ENCODE results near the gene UBE2L5.

UBE2L5 gene

DNA sequence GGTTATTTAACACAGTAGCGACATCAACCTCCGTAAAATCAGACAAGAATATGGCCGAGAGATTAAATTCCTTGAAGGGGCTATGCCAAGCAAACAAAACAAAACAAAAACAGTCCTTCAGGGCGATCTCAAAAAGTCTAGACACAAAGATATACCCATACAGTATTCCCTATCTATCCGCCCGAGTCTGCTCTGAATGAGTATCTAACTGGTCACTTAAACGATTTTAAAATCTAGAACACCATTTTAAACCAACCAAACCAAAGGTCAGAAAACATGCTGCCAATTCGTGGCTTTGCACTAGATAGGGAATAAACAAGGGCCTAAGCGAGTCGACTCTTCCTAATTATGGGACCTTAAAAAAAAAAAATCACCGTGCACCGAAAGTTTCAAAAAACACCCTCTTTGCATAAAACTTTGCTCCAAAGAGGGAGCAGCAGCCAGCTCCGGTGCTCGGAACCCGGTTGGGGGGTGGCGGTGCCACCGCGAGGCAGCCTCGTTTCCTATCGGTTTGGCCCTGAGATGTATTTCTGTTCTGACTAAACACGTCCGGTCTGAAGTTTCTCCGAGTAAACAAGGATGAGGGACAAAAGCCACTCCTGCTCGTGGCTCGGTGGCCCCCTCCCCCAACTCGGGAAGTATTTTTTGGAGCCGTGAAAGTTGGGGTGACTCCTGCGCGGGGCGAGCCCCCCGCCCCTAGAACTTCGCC lies 41.6 kb downstream of the UBE2L5 start:
- H3K4me3 ChIP-seq (ENCODE audit: low read depth, low read length): peak overlapping the region; percentile 56
- TF ChIP-seq, protein P1, sequence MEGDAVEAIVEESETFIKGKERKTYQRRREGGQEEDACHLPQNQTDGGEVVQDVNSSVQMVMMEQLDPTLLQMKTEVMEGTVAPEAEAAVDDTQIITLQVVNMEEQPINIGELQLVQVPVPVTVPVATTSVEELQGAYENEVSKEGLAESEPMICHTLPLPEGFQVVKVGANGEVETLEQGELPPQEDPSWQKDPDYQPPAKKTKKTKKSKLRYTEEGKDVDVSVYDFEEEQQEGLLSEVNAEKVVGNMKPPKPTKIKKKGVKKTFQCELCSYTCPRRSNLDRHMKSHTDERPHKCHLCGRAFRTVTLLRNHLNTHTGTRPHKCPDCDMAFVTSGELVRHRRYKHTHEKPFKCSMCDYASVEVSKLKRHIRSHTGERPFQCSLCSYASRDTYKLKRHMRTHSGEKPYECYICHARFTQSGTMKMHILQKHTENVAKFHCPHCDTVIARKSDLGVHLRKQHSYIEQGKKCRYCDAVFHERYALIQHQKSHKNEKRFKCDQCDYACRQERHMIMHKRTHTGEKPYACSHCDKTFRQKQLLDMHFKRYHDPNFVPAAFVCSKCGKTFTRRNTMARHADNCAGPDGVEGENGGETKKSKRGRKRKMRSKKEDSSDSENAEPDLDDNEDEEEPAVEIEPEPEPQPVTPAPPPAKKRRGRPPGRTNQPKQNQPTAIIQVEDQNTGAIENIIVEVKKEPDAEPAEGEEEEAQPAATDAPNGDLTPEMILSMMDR (IDR thresholded peaks at IDR 0.05; ENCODE audit: low read depth, low read length, missing control alignments): no peak
- DNase-seq (ENCODE audit: low read depth): peak; percentile 83

DNA sequence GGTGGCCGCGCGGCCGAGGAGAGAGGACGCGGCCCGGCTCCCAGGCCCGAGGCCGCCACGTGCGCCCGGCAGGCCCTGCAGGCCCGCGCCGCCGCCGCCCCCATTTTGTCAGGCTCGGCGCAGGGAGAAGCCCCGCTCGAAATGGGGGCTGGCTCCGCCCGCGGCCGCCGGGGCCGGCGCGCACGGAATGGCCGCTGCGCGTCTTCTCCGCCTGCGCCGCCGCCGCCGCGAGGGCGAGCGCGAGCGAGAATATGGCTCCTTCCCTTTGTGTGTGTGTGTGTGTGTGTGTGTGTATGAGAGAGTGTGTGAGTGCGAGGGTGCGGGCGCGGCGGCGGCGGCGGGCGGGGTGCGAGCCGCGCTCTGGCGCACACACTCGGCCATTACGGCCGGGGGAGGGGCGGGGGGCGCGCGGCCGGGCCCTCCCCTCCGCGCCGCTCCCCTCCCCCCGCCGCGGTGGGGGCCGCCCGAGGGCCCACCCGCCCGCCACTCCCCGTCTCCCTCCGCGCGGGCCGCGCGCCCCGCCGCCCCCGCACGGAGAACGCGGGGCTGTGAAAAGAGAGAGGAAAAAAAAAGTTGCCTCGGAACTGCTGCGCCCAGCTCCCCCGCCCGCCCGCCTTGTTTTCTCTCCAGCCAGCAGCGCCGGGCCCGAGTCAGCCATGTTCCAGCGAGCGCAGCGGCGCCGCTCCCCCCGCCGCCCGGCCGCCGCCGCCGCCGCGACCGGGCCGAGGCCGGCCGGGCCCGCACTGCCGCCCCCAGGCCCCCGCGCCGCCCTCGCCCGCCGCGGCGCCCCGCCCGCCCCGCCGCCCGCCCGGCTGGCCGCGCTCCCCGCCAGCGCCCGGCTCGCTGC lies 42.4 kb downstream of the UBE2L5 start:
- H3K4me3 ChIP-seq (ENCODE audit: low read depth, low read length): peak overlapping the region; percentile 56
- TF ChIP-seq, protein P1 (IDR thresholded peaks at IDR 0.05; ENCODE audit: low read depth, low read length, missing control alignments): no peak
- no peak for DNase-seq (ENCODE audit: low read depth)

DNA sequence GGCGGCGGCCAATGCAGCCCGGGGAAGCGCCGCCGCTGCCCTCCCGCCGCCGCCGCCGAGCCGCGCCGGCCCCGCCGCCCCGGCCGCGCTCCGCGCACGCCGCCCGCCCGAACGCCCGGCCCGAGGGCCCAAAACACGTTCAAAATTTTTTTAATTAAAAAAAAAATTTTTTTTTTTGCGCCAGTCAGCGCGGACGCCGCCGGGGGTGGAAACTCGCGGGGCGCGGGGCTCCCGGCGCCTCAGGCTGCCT lies 43.0 kb downstream of the UBE2L5 start:
- TF ChIP-seq, protein P1 (IDR thresholded peaks at IDR 0.05; ENCODE audit: low read depth, low read length, missing control alignments): no peak
- peak overlapping the region; percentile 91 for H3K4me3 ChIP-seq (ENCODE audit: low read depth, low read length)
- DNase-seq (ENCODE audit: low read depth): no peak

DNA sequence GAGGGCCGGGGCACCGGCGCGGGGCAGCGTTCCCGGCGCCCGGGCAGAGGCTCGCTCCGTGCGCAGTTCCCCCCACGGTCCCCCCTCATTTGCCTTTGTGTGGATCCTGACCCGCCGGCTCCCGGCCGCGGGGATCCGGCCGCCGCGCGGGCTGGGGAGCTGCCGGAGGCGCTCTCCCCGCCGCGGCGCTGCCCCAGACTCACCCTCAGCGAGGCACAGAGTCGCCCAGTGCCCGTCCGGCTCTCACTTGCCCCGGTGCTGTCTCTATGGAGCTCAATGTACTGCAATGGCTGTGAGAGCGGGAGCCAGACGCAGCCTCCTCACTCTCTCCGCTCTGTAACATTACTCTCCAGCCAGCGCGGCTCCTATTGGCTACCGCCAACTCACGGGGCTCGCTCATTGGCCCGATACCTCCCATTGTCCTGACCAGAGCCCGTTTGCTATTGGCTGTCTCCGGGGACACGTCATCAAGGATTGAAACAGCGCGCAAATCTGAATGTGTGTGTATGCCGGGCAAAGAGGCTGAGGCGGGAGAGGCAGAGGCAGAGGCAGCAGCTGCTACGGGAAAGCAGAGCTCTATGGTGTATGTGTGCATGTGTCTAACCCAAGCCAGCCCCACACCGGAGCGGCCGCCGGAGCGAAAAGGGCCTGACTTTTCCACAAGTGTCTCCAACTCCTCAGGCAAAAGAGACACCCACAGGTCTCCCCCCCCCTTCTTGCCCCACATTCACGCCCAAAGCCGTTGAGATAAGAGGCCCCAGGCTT lies 43.5 kb downstream of the UBE2L5 start, which contains the start of gene HMGB1:
Gene HMGB1 (minus strand): TSS at position 344 of the 765 bp plus-strand sequence. CDS start 2,256 bp downstream, outside the sequence.
- peak within 1 kb of the TSS; percentile 91 for H3K4me3 ChIP-seq (ENCODE audit: low read depth, low read length)
- TF ChIP-seq, protein P1 (IDR thresholded peaks at IDR 0.05; ENCODE audit: low read depth, low read length, missing control alignments): no peak
- DNase-seq (ENCODE audit: low read depth): peak; percentile 98

DNA sequence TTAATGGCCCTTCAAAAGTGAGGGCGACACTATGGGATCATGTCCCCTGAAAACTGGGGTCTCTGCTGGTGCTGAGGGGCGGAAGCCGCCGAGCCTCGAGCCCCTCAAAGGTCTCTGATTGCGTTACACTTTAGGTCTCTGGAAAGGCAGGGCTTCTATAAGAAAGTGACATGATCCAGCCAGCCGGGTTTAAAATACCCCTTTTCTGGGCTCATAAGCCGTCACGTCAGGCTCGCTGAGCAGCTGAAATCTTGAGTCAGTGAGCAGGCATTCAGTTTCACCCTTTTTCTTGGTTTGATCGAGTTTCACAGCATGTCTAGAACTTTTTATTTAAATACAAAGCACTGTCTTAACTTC lies 44.0 kb downstream of the UBE2L5 start:
- DNase-seq (ENCODE audit: low read depth): no peak
- H3K4me3 ChIP-seq (ENCODE audit: low read depth, low read length): peak overlapping the region; percentile 91
- TF ChIP-seq, protein P1 (IDR thresholded peaks at IDR 0.05; ENCODE audit: low read depth, low read length, missing control alignments): no peak

GRCh38 chr13:30466841-30467252 lies 44.6 kb downstream of the UBE2L5 start:
- no peak for DNase-seq (ENCODE audit: low read depth)
- peak overlapping the region; percentile 7; the same call in 1 of the 2 replicates for H3K4me3 ChIP-seq (ENCODE audit: low read depth, low read length)
- TF ChIP-seq, protein P1 (IDR thresholded peaks at IDR 0.05; ENCODE audit: low read depth, low read length, missing control alignments): no peak
